Fibroblast of the aortic adventitia (primary cell): ENCODE data around the gene DELE1. TPM values are rescaled to one million over a fixed set of nuclear protein-coding genes. Genes with fewer than 3 reads are reported as not detected.

Experiments used
- DNase-seq: peaks from one replicate; pipeline ENCODE4 v3.0.0-alpha.2; 2010; ENCODE audit warnings: low read depth
- H3K4me3 ChIP-seq: 2 replicates; pipeline ENCODE4 v1.5.1; 2011; ENCODE audit warnings: low read depth, mild to moderate bottlenecking, control low read depth, low read length, moderate library complexity
- CTCF ChIP-seq: IDR thresholded peaks from 2 replicates; pipeline ENCODE4 v1.5.1; 2011; ENCODE audit warnings: mild to moderate bottlenecking, low read length, control low read depth, inconsistent platforms; ENCODE audit not compliant: insufficient read depth
- total RNA-seq: library from RNA; depleted of rRNA; stranded (reverse); fragments of >200 nt; gene quantifications from 2 replicates; pipeline ENCODE4 v1.2.3, GENCODE V29; 2012; ENCODE audit warnings: low replicate concordance

DELE1 gene
- total RNA-seq, 1 donor = 50.9 TPM

GRCh38 chr5:141948812-141949211 is 25.1 kb downstream of the DELE1 start:
- no peak for DNase-seq
- H3K4me3 ChIP-seq = no peak overlapping the region
- TF ChIP-seq CTCF = no peak

- DNase-seq = no peak
- no peak overlapping the region for H3K4me3 ChIP-seq
- TF ChIP-seq CTCF = no peak
Measured at GRCh38 chr5:141949511-141949910, 25.8 kb downstream of the DELE1 start.

GRCh38 chr5:141950207-141951005 is 26.7 kb downstream of the DELE1 start:
- no peak for DNase-seq
- no peak for TF ChIP-seq CTCF

GRCh38 chr5:141951332-141951781 is 27.7 kb downstream of the DELE1 start:
- peak; percentile 33 for TF ChIP-seq CTCF
- no peak overlapping the region for H3K4me3 ChIP-seq
- no peak for DNase-seq

More at GRCh38 chr5:141950207-141951005, 26.7 kb downstream of the DELE1 start:
- no peak overlapping the region for H3K4me3 ChIP-seq

GRCh38 chr5:141952020-141952419 is 28.3 kb downstream of the DELE1 start:
- no peak overlapping the region for H3K4me3 ChIP-seq
- no peak for DNase-seq
- no peak for TF ChIP-seq CTCF

GRCh38 chr5:141954194-141954593 is 30.5 kb downstream of the DELE1 start:
- DNase-seq = no peak
- no peak for TF ChIP-seq CTCF
- H3K4me3 ChIP-seq = no peak overlapping the region
